Testis (tissue), 2 donors: ENCODE data around the gene ASPHD1.

ENCODE experiments used
- POLR2A ChIP-seq: fragments of 450-650 bp; IDR thresholded peaks from one replicate; pipeline ENCODE4 v1.6.1; 2017; ENCODE audit warnings: antibody characterized with exemption, mild to moderate bottlenecking, moderate library complexity
- TF ChIP-seq, protein P1 (sequence below), 3 experiments: fragments of 450-650 bp in 2 of 3; fragments of 200-600 bp in 1 of 3; sonication (generic) in 1 of 3; IDR thresholded peaks; one replicate each; pipeline ENCODE4 v1.5.1; 2016 to 2019; ENCODE audit warnings: antibody characterized with exemption in 3 of 3, mild to moderate bottlenecking in 2 of 3, moderate library complexity in 1 of 3

GRCh38 chr16:29927070-29927905 lies 27.0 kb downstream of the ASPHD1 start:
- TF ChIP-seq, protein P1, sequence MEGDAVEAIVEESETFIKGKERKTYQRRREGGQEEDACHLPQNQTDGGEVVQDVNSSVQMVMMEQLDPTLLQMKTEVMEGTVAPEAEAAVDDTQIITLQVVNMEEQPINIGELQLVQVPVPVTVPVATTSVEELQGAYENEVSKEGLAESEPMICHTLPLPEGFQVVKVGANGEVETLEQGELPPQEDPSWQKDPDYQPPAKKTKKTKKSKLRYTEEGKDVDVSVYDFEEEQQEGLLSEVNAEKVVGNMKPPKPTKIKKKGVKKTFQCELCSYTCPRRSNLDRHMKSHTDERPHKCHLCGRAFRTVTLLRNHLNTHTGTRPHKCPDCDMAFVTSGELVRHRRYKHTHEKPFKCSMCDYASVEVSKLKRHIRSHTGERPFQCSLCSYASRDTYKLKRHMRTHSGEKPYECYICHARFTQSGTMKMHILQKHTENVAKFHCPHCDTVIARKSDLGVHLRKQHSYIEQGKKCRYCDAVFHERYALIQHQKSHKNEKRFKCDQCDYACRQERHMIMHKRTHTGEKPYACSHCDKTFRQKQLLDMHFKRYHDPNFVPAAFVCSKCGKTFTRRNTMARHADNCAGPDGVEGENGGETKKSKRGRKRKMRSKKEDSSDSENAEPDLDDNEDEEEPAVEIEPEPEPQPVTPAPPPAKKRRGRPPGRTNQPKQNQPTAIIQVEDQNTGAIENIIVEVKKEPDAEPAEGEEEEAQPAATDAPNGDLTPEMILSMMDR (IDR thresholded peaks at IDR 0.05) = no peak
- TF ChIP-seq POLR2A = no peak
